ENCODE data around the gene SPHK1. TPM values are rescaled to one million over a fixed set of nuclear protein-coding genes. Genes with fewer than 3 reads are reported as not detected.

The SPHK1 gene
- polyA plus RNA-seq, 1 donor from 2014 or later, result 2.7 TPM

GRCh38 chr17:76385892-76386786 lies 1.7 kb downstream of the SPHK1 start:
- Histone ChIP-seq H3K27ac (ENCODE audit: low read length) (no peak overlapping the region), H3K9ac (ENCODE audit: low read length) (no peak overlapping the region), H3K4me2 (ENCODE audit: low read length) (no peak overlapping the region), H2AFZ (ENCODE audit: low read depth, low read length) (no peak overlapping the region), H3K9me2 (ENCODE audit: insufficient read depth, low read length) (no peaks in the 10 kb centered on the region), H3K9me3 (ENCODE audit: low read length) (no peaks in the 10 kb centered on the region), H3K4me3 (ENCODE audit: low read length) (no peak overlapping the region), H3K27me3 (ENCODE audit: insufficient read depth, low read depth, low read length) (peaks cover 40% of the 10 kb centered on the region), H3K79me2 (replicated peaks; ENCODE audit: insufficient read depth, low read length) (no peaks in the 10 kb centered on the region), H4K20me1 (ENCODE audit: insufficient read depth) (no peaks in the 10 kb centered on the region), H3K36me3 (ENCODE audit: insufficient read depth, low read length) (peaks cover 5% of the 10 kb centered on the region), H3F3A (ENCODE audit: insufficient read depth, low read length, poor library complexity, severe bottlenecking) (no peaks in the 10 kb centered on the region)
- TF ChIP-seq CTCF (IDR thresholded peaks at IDR 0.05; ENCODE audit: poor library complexity, severe bottlenecking) (peak; percentile 62), POLR2AphosphoS5 (IDR thresholded peaks at IDR 0.05) (no peak)

- Histone ChIP-seq H3K9ac (ENCODE audit: low read length) (no peak overlapping the region), H3K9me3 (ENCODE audit: low read length) (no peaks in the 10 kb centered on the region), H3K79me2 (replicated peaks; ENCODE audit: insufficient read depth, low read length) (no peaks in the 10 kb centered on the region), H4K20me1 (ENCODE audit: insufficient read depth) (no peaks in the 10 kb centered on the region), H3K36me3 (ENCODE audit: insufficient read depth, low read length) (peaks cover 8% of the 10 kb centered on the region), H3F3A (ENCODE audit: insufficient read depth, low read length, poor library complexity, severe bottlenecking) (no peaks in the 10 kb centered on the region), H3K27me3 (ENCODE audit: insufficient read depth, low read depth, low read length) (peaks cover 40% of the 10 kb centered on the region), H2AFZ (ENCODE audit: low read depth, low read length) (no peak overlapping the region), H3K4me3 (ENCODE audit: low read length) (no peak overlapping the region), H3K9me2 (ENCODE audit: insufficient read depth, low read length) (no peaks in the 10 kb centered on the region), H3K27ac (ENCODE audit: low read length) (no peak overlapping the region), H3K4me2 (ENCODE audit: low read length) (no peak overlapping the region)
- TF ChIP-seq EP300 (conservative IDR thresholded peaks at IDR 0.05; ENCODE audit: poor library complexity, severe bottlenecking) (no peak), EZH2 (IDR thresholded peaks at IDR 0.05; ENCODE audit: borderline replicate concordance, insufficient read depth, low read length, poor library complexity, severe bottlenecking) (no peak)
Observed at GRCh38 chr17:76386966-76387765, 2.8 kb downstream of the SPHK1 start.

GRCh38 chr17:76388966-76389888 lies 4.8 kb downstream of the SPHK1 start:
- Histone ChIP-seq H3K27me3 (ENCODE audit: insufficient read depth, low read depth, low read length) (peaks cover 23% of the 10 kb centered on the region), H3K27ac (ENCODE audit: low read length) (no peak overlapping the region), H3K36me3 (ENCODE audit: insufficient read depth, low read length) (peaks cover 8% of the 10 kb centered on the region), H4K20me1 (ENCODE audit: insufficient read depth) (no peaks in the 10 kb centered on the region), H3K9me3 (ENCODE audit: low read length) (no peaks in the 10 kb centered on the region), H3K4me3 (ENCODE audit: low read length) (no peak overlapping the region), H3F3A (ENCODE audit: insufficient read depth, low read length, poor library complexity, severe bottlenecking) (no peaks in the 10 kb centered on the region), H3K9ac (ENCODE audit: low read length) (no peak overlapping the region), H3K79me2 (replicated peaks; ENCODE audit: insufficient read depth, low read length) (no peaks in the 10 kb centered on the region), H2AFZ (ENCODE audit: low read depth, low read length) (no peak overlapping the region), H3K4me2 (ENCODE audit: low read length) (no peak overlapping the region), H3K9me2 (ENCODE audit: insufficient read depth, low read length) (no peaks in the 10 kb centered on the region)
- no peak for TF ChIP-seq POLR2AphosphoS5 (IDR thresholded peaks at IDR 0.05)
- no peak for TF ChIP-seq REST (IDR thresholded peaks at IDR 0.05; ENCODE audit: borderline replicate concordance)
- TF ChIP-seq MXI1 (conservative IDR thresholded peaks at IDR 0.05; ENCODE audit: poor library complexity, severe bottlenecking), result no peak
- TF ChIP-seq EP300 (conservative IDR thresholded peaks at IDR 0.05; ENCODE audit: poor library complexity, severe bottlenecking), result no peak
- no peak for TF ChIP-seq RAD21 (conservative IDR thresholded peaks at IDR 0.05)
- TF ChIP-seq EZH2 (IDR thresholded peaks at IDR 0.05; ENCODE audit: borderline replicate concordance, insufficient read depth, low read length, poor library complexity, severe bottlenecking), result no peak
- TF ChIP-seq SMC3 (conservative IDR thresholded peaks at IDR 0.05; ENCODE audit: poor library complexity), result no peak
- no peak for TF ChIP-seq TAF1 (IDR thresholded peaks at IDR 0.05; ENCODE audit: low read depth)
- no peak for TF ChIP-seq CTCF (IDR thresholded peaks at IDR 0.05; ENCODE audit: poor library complexity, severe bottlenecking)

Data from neural cell (in vitro differentiated cells).